Measurements from ENCODE around the gene DAGLA. TPM values are rescaled to one million over a fixed set of nuclear protein-coding genes. Genes with fewer than 3 reads are reported as not detected.

Gene DAGLA
- total RNA-seq, 1 experiment from 2014 or later: 10.1 TPM

DNA sequence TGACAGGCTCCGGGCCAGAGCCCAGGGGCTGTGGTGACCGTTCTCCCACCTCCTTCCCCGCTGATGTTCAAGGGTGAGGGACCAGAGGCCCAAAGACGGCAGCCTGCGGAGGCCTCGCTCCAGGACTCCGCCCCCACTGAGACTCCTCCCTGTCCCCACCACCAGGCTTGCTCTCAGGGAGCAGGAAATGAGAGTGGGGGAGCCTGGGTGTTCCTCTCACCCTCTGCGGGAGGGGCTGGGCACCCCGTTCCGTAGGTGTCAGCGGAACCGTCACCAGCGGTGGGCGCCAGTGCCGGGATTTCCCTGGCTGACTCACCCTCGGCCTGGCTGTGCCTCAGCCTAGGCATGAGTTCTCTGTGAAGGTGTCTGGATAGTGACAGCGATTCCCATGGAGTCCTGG, 15.7 kb downstream of the DAGLA start:
- Histone ChIP-seq H4K20me1 (ENCODE audit: insufficient read depth) (no peaks in the 10 kb centered on the region), H3F3A (ENCODE audit: insufficient read depth, low read depth) (peaks cover 56% of the 10 kb centered on the region), H3K27ac (peak overlapping the region; percentile 96), H3K27me3 (ENCODE audit: insufficient read depth, low read depth) (no peaks in the 10 kb centered on the region), H3K79me2 (ENCODE audit: low read depth) (peaks cover 16% of the 10 kb centered on the region), H3K4me3 (peak overlapping the region; percentile 34; the same call in 1 of the 2 replicates), H3K36me3 (ENCODE audit: low read depth) (no peaks in the 10 kb centered on the region), H3K4me2 (peak overlapping the region; percentile 85), H2AFZ (no peak overlapping the region), H3K9me3 (ENCODE audit: insufficient read depth, low read depth) (no peaks in the 10 kb centered on the region), H3K4me1 (replicated peaks; ENCODE audit: insufficient read depth) (peaks cover 73% of the 10 kb centered on the region), H3K9me2 (ENCODE audit: insufficient read depth) (no peaks in the 10 kb centered on the region)
- peak; percentile 91 to 94 for DNase-seq
- BruUV-seq (replicated peaks): TSS peak; percentile 24
- TF ChIP-seq, protein P1, sequence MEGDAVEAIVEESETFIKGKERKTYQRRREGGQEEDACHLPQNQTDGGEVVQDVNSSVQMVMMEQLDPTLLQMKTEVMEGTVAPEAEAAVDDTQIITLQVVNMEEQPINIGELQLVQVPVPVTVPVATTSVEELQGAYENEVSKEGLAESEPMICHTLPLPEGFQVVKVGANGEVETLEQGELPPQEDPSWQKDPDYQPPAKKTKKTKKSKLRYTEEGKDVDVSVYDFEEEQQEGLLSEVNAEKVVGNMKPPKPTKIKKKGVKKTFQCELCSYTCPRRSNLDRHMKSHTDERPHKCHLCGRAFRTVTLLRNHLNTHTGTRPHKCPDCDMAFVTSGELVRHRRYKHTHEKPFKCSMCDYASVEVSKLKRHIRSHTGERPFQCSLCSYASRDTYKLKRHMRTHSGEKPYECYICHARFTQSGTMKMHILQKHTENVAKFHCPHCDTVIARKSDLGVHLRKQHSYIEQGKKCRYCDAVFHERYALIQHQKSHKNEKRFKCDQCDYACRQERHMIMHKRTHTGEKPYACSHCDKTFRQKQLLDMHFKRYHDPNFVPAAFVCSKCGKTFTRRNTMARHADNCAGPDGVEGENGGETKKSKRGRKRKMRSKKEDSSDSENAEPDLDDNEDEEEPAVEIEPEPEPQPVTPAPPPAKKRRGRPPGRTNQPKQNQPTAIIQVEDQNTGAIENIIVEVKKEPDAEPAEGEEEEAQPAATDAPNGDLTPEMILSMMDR (conservative IDR thresholded peaks at IDR 0.05): no peak
- no peak for TF ChIP-seq EZH2 (IDR thresholded peaks at IDR 0.05; ENCODE audit: low read depth)
- CTCF ChIA-PET: interaction anchor here (1.2 kb wide), 1 partner anchor 57 kb away, joined by 4 read pairs; no protein-coding TSS in a partner anchor
- intact Hi-C loops (cut with micrococcal nuclease; ENCODE audit: unreplicated experiment): loop anchor here (5.0 to 10.0 kb wide), 2 partner anchors 276 to 349 kb away; no protein-coding TSS in a partner anchor
- POLR2A ChIA-PET (ENCODE audit: unreplicated experiment): no interaction called here

DNA sequence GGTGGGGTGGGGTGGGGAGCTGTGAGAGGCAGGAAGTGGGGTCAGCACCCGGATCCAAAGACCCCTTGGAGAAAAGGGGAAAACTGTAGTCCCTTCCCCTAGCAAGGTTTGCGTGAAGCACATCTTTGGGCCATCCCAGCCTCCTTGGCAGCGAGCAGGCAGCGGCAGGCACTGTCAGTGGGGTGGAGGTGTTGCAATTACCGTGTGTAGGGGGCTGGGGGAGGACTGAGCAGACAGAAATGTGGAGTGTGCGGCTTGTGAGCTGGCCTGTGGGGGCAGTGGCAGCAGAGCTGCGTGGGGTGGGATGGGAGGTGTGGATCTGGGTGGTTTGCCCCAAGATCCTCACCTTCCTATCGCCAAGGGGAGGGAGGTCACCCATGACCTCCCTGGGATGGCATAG, 16.4 kb downstream of the DAGLA start:
- no peaks in the 10 kb centered on the region for H4K20me1 ChIP-seq (ENCODE audit: insufficient read depth)
- H3K27ac ChIP-seq: peak overlapping the region; percentile 96
- no peaks in the 10 kb centered on the region for H3K9me2 ChIP-seq (ENCODE audit: insufficient read depth)
- H2AFZ ChIP-seq: no peak overlapping the region
- POLR2A ChIA-PET (ENCODE audit: unreplicated experiment): interaction anchor here (0.5 to 0.6 kb wide), 4 partner anchors 89 to 269 kb away, joined by 3 to 4 read pairs (median 4); no protein-coding TSS in a partner anchor
- H3K9me3 ChIP-seq (ENCODE audit: insufficient read depth, low read depth): no peaks in the 10 kb centered on the region
- CTCF ChIA-PET: interaction anchor here (0.6 to 1.5 kb wide), 3 partner anchors 8 to 464 kb away, joined by 3 to 4 read pairs (median 4); no protein-coding TSS in a partner anchor
- H3K4me1 ChIP-seq (replicated peaks; ENCODE audit: insufficient read depth): peaks cover 80% of the 10 kb centered on the region
- no peak for DNase-seq
- H3K4me3 ChIP-seq: peak overlapping the region; percentile 35; the same call in 1 of the 2 replicates
- no peaks in the 10 kb centered on the region for H3K27me3 ChIP-seq (ENCODE audit: insufficient read depth, low read depth)
- peak overlapping the region; percentile 85 for H3K4me2 ChIP-seq
- H3F3A ChIP-seq (ENCODE audit: insufficient read depth, low read depth): peaks cover 59% of the 10 kb centered on the region
- H3K79me2 ChIP-seq (ENCODE audit: low read depth): peaks cover 16% of the 10 kb centered on the region
- H3K36me3 ChIP-seq (ENCODE audit: low read depth): no peaks in the 10 kb centered on the region
- TF ChIP-seq EZH2 (IDR thresholded peaks at IDR 0.05; ENCODE audit: low read depth): no peak
- TF ChIP-seq, protein P1 (conservative IDR thresholded peaks at IDR 0.05): no peak
- intact Hi-C loops (cut with micrococcal nuclease; ENCODE audit: unreplicated experiment): loop anchor here (1.0 to 10.0 kb wide), 4 partner anchors 16 to 348 kb away; partner anchors contain the start of gene DAGLA
- BruUV-seq (replicated peaks): TSS peak; percentile 78

DNA sequence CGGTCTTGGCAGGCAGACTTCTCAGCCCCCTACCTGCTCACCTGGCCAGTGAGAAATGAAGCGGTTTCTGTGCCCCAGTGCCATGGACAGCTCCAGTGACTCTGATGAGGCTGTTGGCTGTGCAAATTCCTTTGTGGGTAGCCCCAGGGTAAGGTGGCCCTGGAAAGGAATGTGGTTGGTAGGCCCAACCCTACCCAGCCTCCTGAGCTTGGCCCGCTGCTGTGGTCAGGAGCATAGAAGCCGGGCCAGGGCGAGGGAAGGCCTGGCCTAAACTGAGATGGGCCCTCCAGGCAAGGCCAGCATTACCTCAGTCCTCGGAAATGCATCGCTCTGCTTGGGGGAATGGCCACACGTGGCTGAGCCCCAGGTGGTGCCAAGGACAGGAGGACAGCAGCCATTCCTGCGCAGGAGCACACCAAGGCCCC, 16.9 kb downstream of the DAGLA start:
- Histone ChIP-seq H4K20me1 (ENCODE audit: insufficient read depth) (no peaks in the 10 kb centered on the region), H3K27me3 (ENCODE audit: insufficient read depth, low read depth) (no peaks in the 10 kb centered on the region), H3K36me3 (ENCODE audit: low read depth) (no peaks in the 10 kb centered on the region), H3F3A (ENCODE audit: insufficient read depth, low read depth) (peaks cover 59% of the 10 kb centered on the region), H3K4me1 (replicated peaks; ENCODE audit: insufficient read depth) (peaks cover 85% of the 10 kb centered on the region), H3K79me2 (ENCODE audit: low read depth) (peaks cover 16% of the 10 kb centered on the region), H3K9me3 (ENCODE audit: insufficient read depth, low read depth) (no peaks in the 10 kb centered on the region), H3K27ac (peak overlapping the region; percentile 96), H3K4me2 (peak overlapping the region; percentile 85), H3K4me3 (peak overlapping the region; percentile 35; the same call in 1 of the 2 replicates), H3K9me2 (ENCODE audit: insufficient read depth) (no peaks in the 10 kb centered on the region), H2AFZ (no peak overlapping the region)
- ChIA-PET CTCF (interaction anchor here (0.6 to 1.5 kb wide), 4 partner anchors 9 to 463 kb away, joined by 3 to 4 read pairs (median 4); no protein-coding TSS in a partner anchor), POLR2A (ENCODE audit: unreplicated experiment) (interaction anchor here (0.5 to 0.6 kb wide), 5 partner anchors 9 to 269 kb away, joined by 3 to 10 read pairs (median 4); no protein-coding TSS in a partner anchor)
- BruUV-seq (replicated peaks): no TSS peak
- peak; percentile 99 for DNase-seq
- TF ChIP-seq, protein P1 (conservative IDR thresholded peaks at IDR 0.05): no peak
- no peak for TF ChIP-seq EZH2 (IDR thresholded peaks at IDR 0.05; ENCODE audit: low read depth)
- intact Hi-C loops (cut with micrococcal nuclease; ENCODE audit: unreplicated experiment): loop anchor here (1.0 to 10.0 kb wide), 4 partner anchors 17 to 348 kb away; partner anchors contain the start of gene DAGLA

Measured in PC-9 (cell line).